ENCODE measurements around the gene NPIPB5. TPM values are rescaled to one million over a fixed set of nuclear protein-coding genes. Genes with fewer than 3 reads are reported as not detected.
"Not testable (repeated sequence)": the region's sequence is repeated elsewhere in the genome, so short reads cannot be mapped to it uniquely, and the experiment has no call there.

NPIPB5 gene
- total RNA-seq (2014; rRNA removed): 46.6 and 49.9 TPM in 2 replicates
- percentile 46 among the genes with signal in this experiment for Bru-seq, nascent RNA
- percentile 66 among the genes with signal in this experiment for BruChase-seq, experiment 1, labeled RNA remaining after a 6-hour chase
- BruChase-seq, experiment 2, labeled RNA remaining after a 2-hour chase: percentile 61 among the genes with signal in this experiment
- long read RNA-seq, partial matches to known transcripts: 0 of 6 reads
- long read RNA-seq, other reads (novel, unspliced or antisense): 6 of 6 reads

GRCh38 chr16:22510591-22510990 is at the start of gene NPIPB5:
Gene NPIPB5 (plus strand): TSS chr16:22510891. CDS start chr16:22513802, 2,911 bp downstream.
- H3K9ac ChIP-seq (ENCODE audit: low read length); H3K9me2 ChIP-seq (replicated peaks; ENCODE audit: low read length); BruUV-seq (replicated peaks); H3F3A ChIP-seq (ENCODE audit: low read length, unreplicated experiment); H3K4me2 ChIP-seq (ENCODE audit: low read length); H3K4me1 ChIP-seq (ENCODE audit: insufficient read depth, low read length); H3K4me3 ChIP-seq (ENCODE audit: low read length); H3K36me3 ChIP-seq (ENCODE audit: low read depth, low read length); DNase-seq; POLR2A ChIA-PET (ENCODE audit: unreplicated experiment); H2AFZ ChIP-seq (ENCODE audit: low read length); CTCF ChIA-PET; intact Hi-C loops (cut with micrococcal nuclease); H3K9me3 ChIP-seq (ENCODE audit: low read length); ATAC-seq; H4K20me1 ChIP-seq (ENCODE audit: low read length); H3K27ac ChIP-seq (ENCODE audit: low read length); H3K27me3 ChIP-seq (ENCODE audit: low read length); H3K79me2 ChIP-seq (ENCODE audit: low read length): not testable (repeated sequence)

GRCh38 chr16:22468846-22469245 is 41.8 kb upstream of the NPIPB5 start:
- H3K27me3 ChIP-seq (ENCODE audit: low read length); H3K9me2 ChIP-seq (replicated peaks; ENCODE audit: low read length); DNase-seq; POLR2A ChIA-PET (ENCODE audit: unreplicated experiment); H4K20me1 ChIP-seq (ENCODE audit: low read length); H3K4me1 ChIP-seq (ENCODE audit: insufficient read depth, low read length); H3K36me3 ChIP-seq (ENCODE audit: low read depth, low read length); H2AFZ ChIP-seq (ENCODE audit: low read length); intact Hi-C loops (cut with micrococcal nuclease); H3K4me3 ChIP-seq (ENCODE audit: low read length); BruUV-seq (replicated peaks); H3K9me3 ChIP-seq (ENCODE audit: low read length); H3K27ac ChIP-seq (ENCODE audit: low read length); ATAC-seq; H3K4me2 ChIP-seq (ENCODE audit: low read length); H3F3A ChIP-seq (ENCODE audit: low read length, unreplicated experiment); CTCF ChIA-PET; H3K79me2 ChIP-seq (ENCODE audit: low read length); H3K9ac ChIP-seq (ENCODE audit: low read length): not testable (repeated sequence)

GRCh38 chr16:22537996-22538395 is 27.3 kb downstream of the NPIPB5 start:
- H2AFZ ChIP-seq (ENCODE audit: low read length); CTCF ChIA-PET; DNase-seq; H3K4me2 ChIP-seq (ENCODE audit: low read length); POLR2A ChIA-PET (ENCODE audit: unreplicated experiment); H3K27ac ChIP-seq (ENCODE audit: low read length); ATAC-seq; H3K36me3 ChIP-seq (ENCODE audit: low read depth, low read length); H3K9me2 ChIP-seq (replicated peaks; ENCODE audit: low read length); H3K4me1 ChIP-seq (ENCODE audit: insufficient read depth, low read length); H3K27me3 ChIP-seq (ENCODE audit: low read length); H3K9ac ChIP-seq (ENCODE audit: low read length); H4K20me1 ChIP-seq (ENCODE audit: low read length); BruUV-seq (replicated peaks); H3K79me2 ChIP-seq (ENCODE audit: low read length); intact Hi-C loops (cut with micrococcal nuclease); H3K9me3 ChIP-seq (ENCODE audit: low read length); H3F3A ChIP-seq (ENCODE audit: low read length, unreplicated experiment); H3K4me3 ChIP-seq (ENCODE audit: low read length): not testable (repeated sequence)

GRCh38 chr16:22544809-22545208 is 34.1 kb downstream of the NPIPB5 start:
- DNase-seq; BruUV-seq (replicated peaks); POLR2A ChIA-PET (ENCODE audit: unreplicated experiment); H3F3A ChIP-seq (ENCODE audit: low read length, unreplicated experiment); intact Hi-C loops (cut with micrococcal nuclease); H3K9ac ChIP-seq (ENCODE audit: low read length); H4K20me1 ChIP-seq (ENCODE audit: low read length); H3K4me2 ChIP-seq (ENCODE audit: low read length); H3K36me3 ChIP-seq (ENCODE audit: low read depth, low read length); H3K27me3 ChIP-seq (ENCODE audit: low read length); ATAC-seq; H3K9me2 ChIP-seq (replicated peaks; ENCODE audit: low read length); H2AFZ ChIP-seq (ENCODE audit: low read length); H3K4me3 ChIP-seq (ENCODE audit: low read length); H3K4me1 ChIP-seq (ENCODE audit: insufficient read depth, low read length); H3K9me3 ChIP-seq (ENCODE audit: low read length); H3K79me2 ChIP-seq (ENCODE audit: low read length); H3K27ac ChIP-seq (ENCODE audit: low read length); CTCF ChIA-PET: not testable (repeated sequence)

- H3K79me2 ChIP-seq (ENCODE audit: low read length); BruUV-seq (replicated peaks): not testable (repeated sequence)
These were observed 35.9 kb downstream of the NPIPB5 start for GRCh38 chr16:22546630-22547029.

GRCh38 chr16:22547170-22547765 is 36.6 kb downstream of the NPIPB5 start:
- H3K36me3 ChIP-seq (ENCODE audit: low read depth, low read length); intact Hi-C loops (cut with micrococcal nuclease); H3K9me3 ChIP-seq (ENCODE audit: low read length); H3K27me3 ChIP-seq (ENCODE audit: low read length); H3K4me1 ChIP-seq (ENCODE audit: insufficient read depth, low read length); H3K4me2 ChIP-seq (ENCODE audit: low read length); H3K4me3 ChIP-seq (ENCODE audit: low read length); DNase-seq; H3K9me2 ChIP-seq (replicated peaks; ENCODE audit: low read length); CTCF ChIA-PET; H3F3A ChIP-seq (ENCODE audit: low read length, unreplicated experiment); H4K20me1 ChIP-seq (ENCODE audit: low read length); H2AFZ ChIP-seq (ENCODE audit: low read length); H3K9ac ChIP-seq (ENCODE audit: low read length); H3K79me2 ChIP-seq (ENCODE audit: low read length); POLR2A ChIA-PET (ENCODE audit: unreplicated experiment); H3K27ac ChIP-seq (ENCODE audit: low read length); ATAC-seq; BruUV-seq (replicated peaks): not testable (repeated sequence)

More at GRCh38 chr16:22546630-22547029, 35.9 kb downstream of the NPIPB5 start:
- DNase-seq; H3F3A ChIP-seq (ENCODE audit: low read length, unreplicated experiment); intact Hi-C loops (cut with micrococcal nuclease); H3K36me3 ChIP-seq (ENCODE audit: low read depth, low read length); H2AFZ ChIP-seq (ENCODE audit: low read length); H3K9ac ChIP-seq (ENCODE audit: low read length); CTCF ChIA-PET; H3K4me2 ChIP-seq (ENCODE audit: low read length); H3K27me3 ChIP-seq (ENCODE audit: low read length); POLR2A ChIA-PET (ENCODE audit: unreplicated experiment); H3K4me1 ChIP-seq (ENCODE audit: insufficient read depth, low read length); H3K4me3 ChIP-seq (ENCODE audit: low read length); H3K9me3 ChIP-seq (ENCODE audit: low read length); H3K27ac ChIP-seq (ENCODE audit: low read length); ATAC-seq; H4K20me1 ChIP-seq (ENCODE audit: low read length); H3K9me2 ChIP-seq (replicated peaks; ENCODE audit: low read length): not testable (repeated sequence)

GRCh38 chr16:22549853-22550252 is 39.2 kb downstream of the NPIPB5 start:
- ATAC-seq: not testable (repeated sequence)

More at GRCh38 chr16:22549853-22550252, 39.2 kb downstream of the NPIPB5 start:
- H3K36me3 ChIP-seq (ENCODE audit: low read depth, low read length); H3K27me3 ChIP-seq (ENCODE audit: low read length); H2AFZ ChIP-seq (ENCODE audit: low read length); POLR2A ChIA-PET (ENCODE audit: unreplicated experiment); H3K79me2 ChIP-seq (ENCODE audit: low read length); intact Hi-C loops (cut with micrococcal nuclease); H4K20me1 ChIP-seq (ENCODE audit: low read length); H3K9me3 ChIP-seq (ENCODE audit: low read length); CTCF ChIA-PET; BruUV-seq (replicated peaks); DNase-seq; H3K9me2 ChIP-seq (replicated peaks; ENCODE audit: low read length); H3K4me3 ChIP-seq (ENCODE audit: low read length); H3F3A ChIP-seq (ENCODE audit: low read length, unreplicated experiment); H3K27ac ChIP-seq (ENCODE audit: low read length); H3K9ac ChIP-seq (ENCODE audit: low read length); H3K4me1 ChIP-seq (ENCODE audit: insufficient read depth, low read length); H3K4me2 ChIP-seq (ENCODE audit: low read length): not testable (repeated sequence)
